BLaER1 (cell line): ENCODE data around the gene FAM83F.

Experiments
- H3K27ac ChIP-seq: shearing (Covaris generic); formaldehyde crosslinking; 2 replicates; pipeline ENCODE4 v1.8.1; 2022
- H3K27me3 ChIP-seq: shearing (Covaris generic); formaldehyde crosslinking; 2 replicates; pipeline ENCODE4 v1.8.1; 2022
- H3K36me3 ChIP-seq: shearing (Covaris generic); formaldehyde crosslinking; 2 replicates; pipeline ENCODE4 v1.8.1; 2022
- H3K4me1 ChIP-seq: shearing (Covaris generic); formaldehyde crosslinking; 2 replicates; pipeline ENCODE4 v1.8.1; 2022
- H3K4me2 ChIP-seq: shearing (Covaris generic); formaldehyde crosslinking; 2 replicates; pipeline ENCODE4 v1.8.1; 2022
- H3K4me3 ChIP-seq: shearing (Covaris generic); formaldehyde crosslinking; 2 replicates; pipeline ENCODE4 v1.8.1; 2022
- H3K9ac ChIP-seq: shearing (Covaris generic); formaldehyde crosslinking; 2 replicates; pipeline ENCODE4 v1.8.1; 2022
- H3K9me3 ChIP-seq: shearing (Covaris generic); formaldehyde crosslinking; 2 replicates; pipeline ENCODE4 v1.8.1; 2022
- H4K20me1 ChIP-seq: shearing (Covaris generic); formaldehyde crosslinking; 2 replicates; pipeline ENCODE4 v1.8.1; 2022
- Cebpa-rat ChIP-seq: shearing (Covaris generic); IDR thresholded peaks from 2 replicates; pipeline ENCODE4 v1.8.1; 2022

FAM83F gene

DNA sequence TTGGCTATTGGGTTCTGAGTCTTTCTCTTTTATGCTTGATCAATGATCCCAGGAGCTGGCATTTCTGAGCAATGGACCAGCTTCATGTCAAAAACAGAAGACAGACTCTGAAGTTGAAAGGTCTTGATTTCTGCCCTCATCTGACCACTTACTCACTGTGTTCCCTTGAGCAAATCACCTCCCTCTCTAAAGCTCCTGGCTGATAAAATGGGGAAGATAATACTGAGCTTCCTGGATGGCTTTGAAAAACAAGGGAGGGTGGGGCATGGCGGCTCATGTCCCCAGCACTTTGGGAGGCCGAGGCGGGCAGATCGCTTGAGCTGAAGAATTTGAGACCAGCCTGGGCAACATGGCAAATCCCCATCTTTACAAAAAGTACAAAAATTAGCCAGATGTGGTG, 6.4 kb downstream of the FAM83F start:
- no peak for TF ChIP-seq Cebpa-rat
- peaks cover 24% of the 10 kb centered on the region for H3K4me1 ChIP-seq
- H3K4me3 ChIP-seq: no peak overlapping the region
- H3K36me3 ChIP-seq: no peaks in the 10 kb centered on the region
- no peaks in the 10 kb centered on the region for H4K20me1 ChIP-seq
- no peak overlapping the region for H3K27ac ChIP-seq
- H3K9ac ChIP-seq: no peak overlapping the region
- H3K27me3 ChIP-seq: 0 out of 2 replicates have a peak, but pooled peaks cover under 1% of the 10 kb centered on the region
- H3K9me3 ChIP-seq: no peaks in the 10 kb centered on the region
- H3K4me2 ChIP-seq: no peak overlapping the region

DNA sequence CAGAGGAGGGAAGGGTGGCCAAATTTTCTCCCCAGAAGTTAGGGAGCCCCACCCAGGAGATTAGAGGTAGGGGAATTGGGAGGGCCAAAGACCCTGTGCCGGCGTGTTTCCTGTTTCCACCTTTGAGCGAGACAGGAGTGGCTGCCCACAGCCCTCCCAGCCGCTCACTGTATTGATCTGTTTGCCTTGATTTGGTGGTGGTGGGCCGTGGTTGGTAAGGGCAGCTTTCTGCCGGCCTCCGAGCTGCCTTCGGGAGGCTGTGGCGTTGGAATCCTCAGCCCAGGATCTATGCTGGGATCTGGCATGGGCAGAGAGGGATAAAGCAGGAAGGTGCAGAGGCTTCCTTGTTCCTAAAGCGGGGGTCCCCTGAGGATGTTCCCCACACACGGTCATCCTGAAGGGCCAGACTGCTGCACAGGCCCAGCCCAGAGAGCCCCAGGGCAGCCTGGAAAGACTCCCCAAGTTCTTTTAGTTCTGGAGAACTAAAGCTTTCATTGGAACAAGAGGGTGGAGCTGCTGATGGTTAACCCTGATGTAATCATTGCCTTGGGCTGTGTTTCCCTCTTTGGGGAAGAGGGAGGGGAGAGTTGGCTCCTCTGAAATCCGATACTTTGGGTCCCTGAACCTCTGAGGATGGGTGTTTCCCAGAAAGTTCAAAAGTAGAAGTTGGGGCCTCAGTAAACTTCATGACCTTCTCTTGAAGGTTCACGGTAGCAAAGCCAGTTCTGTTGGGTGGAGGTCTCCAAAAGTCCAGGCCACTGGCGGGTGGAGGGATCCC, 7.2 kb downstream of the FAM83F start:
- Histone ChIP-seq H3K36me3 (no peaks in the 10 kb centered on the region), H3K9me3 (no peaks in the 10 kb centered on the region), H3K4me2 (no peak overlapping the region), H3K27me3 (no peaks in the 10 kb centered on the region), H3K9ac (no peak overlapping the region), H3K27ac (no peak overlapping the region), H3K4me3 (no peak overlapping the region), H4K20me1 (no peaks in the 10 kb centered on the region), H3K4me1 (peaks cover 33% of the 10 kb centered on the region)
- TF ChIP-seq Cebpa-rat: no peak

DNA sequence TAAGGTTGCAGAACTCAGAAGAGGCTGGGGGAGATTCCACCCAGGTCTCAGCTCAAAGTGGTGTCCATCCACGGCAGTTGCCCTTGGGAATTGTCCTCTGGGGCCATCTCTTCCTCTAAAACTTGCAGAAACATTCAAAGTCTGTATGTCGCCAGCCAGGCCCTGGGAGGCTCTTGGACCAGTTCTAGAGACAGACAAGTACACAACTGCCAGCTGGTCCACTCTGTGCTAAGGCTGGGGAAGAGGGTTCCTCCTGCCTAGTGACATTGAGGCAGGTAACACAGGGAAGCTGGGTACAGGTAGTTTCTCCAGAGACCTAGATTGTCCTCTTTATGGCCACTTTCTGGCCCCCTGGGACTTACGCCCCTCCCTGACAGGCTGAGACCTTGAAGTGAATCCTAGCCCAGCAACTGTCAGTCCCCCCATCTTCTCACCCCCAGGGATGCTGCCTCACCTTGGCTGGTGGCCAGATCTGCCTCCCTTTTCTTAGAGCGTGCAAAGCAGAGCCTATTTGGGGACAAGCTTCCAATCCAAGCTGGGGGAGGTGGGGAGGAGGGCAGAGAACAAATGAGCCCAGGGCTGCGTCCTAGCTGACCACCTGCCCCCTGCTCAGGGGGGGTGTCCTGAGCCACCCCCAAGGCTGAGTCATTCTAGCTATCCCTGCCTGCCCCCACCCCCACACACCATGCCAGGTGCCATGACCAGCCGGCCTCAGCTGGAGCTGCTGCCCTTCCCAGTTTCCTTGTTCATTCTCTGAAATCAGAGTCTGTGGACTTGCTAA, 8.4 kb downstream of the FAM83F start:
- H3K4me3 ChIP-seq: no peak overlapping the region
- H3K9ac ChIP-seq: no peak overlapping the region
- peaks cover 36% of the 10 kb centered on the region for H3K4me1 ChIP-seq
- H3K4me2 ChIP-seq: no peak overlapping the region
- no peaks in the 10 kb centered on the region for H3K27me3 ChIP-seq
- no peaks in the 10 kb centered on the region for H3K9me3 ChIP-seq
- no peak for TF ChIP-seq Cebpa-rat
- H3K27ac ChIP-seq: no peak overlapping the region
- H4K20me1 ChIP-seq: no peaks in the 10 kb centered on the region
- H3K36me3 ChIP-seq: no peaks in the 10 kb centered on the region

- Histone ChIP-seq H3K9ac (no peak overlapping the region), H3K36me3 (no peaks in the 10 kb centered on the region), H3K27ac (no peak overlapping the region), H3K4me3 (no peak overlapping the region), H3K4me1 (peaks cover 37% of the 10 kb centered on the region), H3K9me3 (no peaks in the 10 kb centered on the region), H4K20me1 (no peaks in the 10 kb centered on the region), H3K4me2 (no peak overlapping the region), H3K27me3 (no peaks in the 10 kb centered on the region)
- no peak for TF ChIP-seq Cebpa-rat
These were observed 10.1 kb downstream of the FAM83F start for GRCh38 chr22:40004836-40005235.

- H3K36me3 ChIP-seq: no peaks in the 10 kb centered on the region
- H3K9ac ChIP-seq: peak overlapping the region; percentile 38; the same call in 1 of the 2 replicates
- no peaks in the 10 kb centered on the region for H3K9me3 ChIP-seq
- no peak for TF ChIP-seq Cebpa-rat
- peak overlapping the region; percentile 67 for H3K27ac ChIP-seq
- no peaks in the 10 kb centered on the region for H3K27me3 ChIP-seq
- H3K4me3 ChIP-seq: no peak overlapping the region
- H3K4me1 ChIP-seq: peaks cover 32% of the 10 kb centered on the region
- H4K20me1 ChIP-seq: no peaks in the 10 kb centered on the region
- peak overlapping the region; percentile 85 for H3K4me2 ChIP-seq
These were observed 11.9 kb downstream of the FAM83F start for GRCh38 chr22:40006641-40007040.

- TF ChIP-seq Cebpa-rat: peak; percentile 74; the same call in 1 of the 2 replicates
- H3K4me2 ChIP-seq: peak overlapping the region; percentile 7; the same call in 1 of the 2 replicates
- no peaks in the 10 kb centered on the region for H3K36me3 ChIP-seq
- H3K27ac ChIP-seq: no peak overlapping the region
- no peaks in the 10 kb centered on the region for H3K9me3 ChIP-seq
- no peak overlapping the region for H3K9ac ChIP-seq
- no peaks in the 10 kb centered on the region for H4K20me1 ChIP-seq
- no peaks in the 10 kb centered on the region for H3K27me3 ChIP-seq
- no peak overlapping the region for H3K4me3 ChIP-seq
- peaks cover 32% of the 10 kb centered on the region for H3K4me1 ChIP-seq
These were observed 13.3 kb downstream of the FAM83F start for GRCh38 chr22:40007853-40008710.

- no peaks in the 10 kb centered on the region for H3K27me3 ChIP-seq
- no peak overlapping the region for H3K4me3 ChIP-seq
These were observed 14.1 kb downstream of the FAM83F start for GRCh38 chr22:40008726-40009291.

DNA sequence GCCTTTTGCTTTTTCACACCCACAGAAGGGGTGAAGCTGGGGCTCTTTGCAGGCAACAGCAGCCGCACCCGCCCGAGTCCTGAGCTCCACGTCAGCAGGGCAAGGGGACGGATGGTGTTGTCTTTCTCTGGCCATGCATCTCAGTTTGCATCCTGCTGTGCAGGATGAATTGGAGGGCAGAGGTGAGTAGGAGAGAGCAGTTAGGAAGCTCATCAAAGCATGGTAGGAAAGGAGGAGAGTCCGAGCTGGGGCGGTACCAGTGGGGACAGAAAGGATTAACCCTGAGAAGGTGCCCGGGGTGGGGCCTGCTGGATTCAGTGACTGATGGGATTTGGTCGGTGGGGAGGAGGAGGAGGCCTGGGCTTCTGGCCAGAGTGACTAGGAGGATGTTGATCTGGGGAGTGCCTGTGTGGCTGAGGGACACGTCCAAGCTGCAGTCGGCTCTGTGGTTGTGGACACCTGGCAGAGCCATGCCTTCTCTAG, 14.6 kb downstream of the FAM83F start:
- H4K20me1 ChIP-seq: no peaks in the 10 kb centered on the region
- no peak overlapping the region for H3K4me3 ChIP-seq
- no peak overlapping the region for H3K9ac ChIP-seq
- H3K27me3 ChIP-seq: no peaks in the 10 kb centered on the region
- H3K4me1 ChIP-seq: peaks cover 32% of the 10 kb centered on the region
- no peak overlapping the region for H3K27ac ChIP-seq
- TF ChIP-seq Cebpa-rat: no peak
- H3K9me3 ChIP-seq: no peaks in the 10 kb centered on the region
- H3K4me2 ChIP-seq: no peak overlapping the region
- H3K36me3 ChIP-seq: no peaks in the 10 kb centered on the region

More at GRCh38 chr22:40008726-40009291, 14.1 kb downstream of the FAM83F start:
- Histone ChIP-seq H3K36me3 (no peaks in the 10 kb centered on the region), H3K4me2 (no peak overlapping the region), H3K9ac (no peak overlapping the region), H3K4me1 (peaks cover 32% of the 10 kb centered on the region), H3K9me3 (no peaks in the 10 kb centered on the region), H3K27ac (no peak overlapping the region), H4K20me1 (no peaks in the 10 kb centered on the region)
- TF ChIP-seq Cebpa-rat: no peak
